Heart right ventricle (tissue), 16 donors: ENCODE measurements around the gene UTF1. TPM values are rescaled to one million over a fixed set of nuclear protein-coding genes. Genes with fewer than 3 reads are reported as not detected.

Experiments
- ATAC-seq, 8 donors: fragments of 200-7000 bp; cut with Tn5 transposase; one replicate each; pipeline ENCODE4 v1.9.1; 2020; ENCODE audit warnings: mild to moderate bottlenecking in 8 of 8, moderate library complexity in 8 of 8, moderate number of reproducible peaks in 1 of 8
- DNase-seq, 2 donors: peaks; one replicate each; pipeline ENCODE4 v3.0.0-alpha.2; 2020
- H3K27ac ChIP-seq, 10 donors: fragments of 200-600 bp; sonication (generic) in 2 of 10; one replicate each; pipeline versions ENCODE4 v1.5.0 to v1.8.0; 2020 to 2022; ENCODE audit warnings: mild to moderate bottlenecking in 3 of 10
- H3K27me3 ChIP-seq, 7 donors: fragments of 200-600 bp; one replicate each; pipeline ENCODE4 v1.8.0; 2021 to 2022; ENCODE audit warnings: mild to moderate bottlenecking in 2 of 7
- H3K36me3 ChIP-seq, 9 donors: fragments of 200-600 bp; sonication (generic) in 1 of 9; one replicate each; pipeline versions ENCODE4 v1.5.0 to v1.8.0; 2020 to 2022; ENCODE audit warnings: mild to moderate bottlenecking in 2 of 9
- H3K4me1 ChIP-seq, 9 donors: fragments of 200-600 bp; sonication (generic) in 1 of 9; one replicate each; pipeline versions ENCODE4 v1.5.0 to v1.8.0; 2020 to 2022; ENCODE audit warnings: mild to moderate bottlenecking in 4 of 9
- H3K4me3 ChIP-seq, 10 donors: fragments of 200-600 bp; sonication (generic) in 2 of 10; one replicate each; pipeline versions ENCODE4 v1.5.0 to v1.8.0; 2020 to 2022; ENCODE audit warnings: mild to moderate bottlenecking in 7 of 10, moderate library complexity in 2 of 10
- H3K9me3 ChIP-seq, 11 donors: fragments of 200-600 bp in 10 of 11; sonication (generic) in 2 of 11; one replicate each; pipeline versions ENCODE4 v1.5.0 to v1.8.0; 2013 to 2022; ENCODE audit warnings: mild to moderate bottlenecking in 2 of 11, control low read depth in 1 of 11, moderate library complexity in 1 of 11
- CTCF ChIP-seq, 9 donors: fragments of 200-600 bp; sonication (generic) in 2 of 9; IDR thresholded peaks; one replicate each; pipeline versions ENCODE4 v1.5.0 to v1.8.0; 2021 to 2022; ENCODE audit warnings: antibody characterized with exemption in 9 of 9, mild to moderate bottlenecking in 5 of 9, moderate library complexity in 1 of 9
- WGBS, 2 donors: extraction: QIAGEN DNeasy Blood & Tissue Kit; methylation state at CpG; one replicate each; pipeline ENCODE4 v1.1.7; 2013; ENCODE audit warnings: inconsistent platforms in 1 of 2; 5-methylcytosine and 5-hydroxymethylcytosine counted together
- intact Hi-C, 10 donors: fragments of 100-400 bp; cut with DNase I; formaldehyde crosslinking; loops; one replicate each; pipeline versions ENCODE4 v1.11.1 to v1.14.2; 2022
- polyA plus RNA-seq, 2 donors: library from polyadenylated mRNA; stranded (reverse); fragments of 200-250 nt; gene quantifications; one replicate each; pipeline ENCODE4 v1.2.3, GENCODE V29; 2013
- total RNA-seq, 10 donors: library from RNA; stranded (reverse); fragmentation: NEBNext Ultra II Directional in 3 of 10; extraction: Animal tissue kit (Norgen Biotek cat#: 25700) in 3 of 10; gene quantifications; one replicate each; pipeline versions ENCODE4 v1.2.1 to v1.2.4, GENCODE V29; 2021 to 2023
- donor health status: Arrhythmogenic right ventricular cardiomyopathy.
- donor health status: ischemic (EF 13 %, LVEDD 7.1; RV severe dilation, severe dysfunction).
- donor health status: healthy with polysubstance abuse.
- donor health status: DM: no; HTN: yes; CAD: no.
- donor health status: DM: no; HTN: no; CAD: no.
- donor health status: ischemic (EF 25% LVEDD 6.9; RV normal size, moderate dysfunction).
- donor health status: ischemic (EF 25% LVEDD 5.7; RV mildly dilated, moderate dysfunction).
- donor health status: healthy.
- donor health status: DM: yes; HTN: yes; CAD: no.
- donor health status: Ischemic cardiomyopathy.
- donor health status: ischemic (EF 35%, LVEDD 5.7; RV mildly dilated, moderate dysfunction).
- donor health status: nonischemic (EF 11% LVEDD 7.7; RV severe dilation, severe dysfunction).
- donor health status: DM: yes; HTN: yes; CAD: no.
- donor health status: PGD.
- donor health status: ischemic (EF 29% LVEDD 5.4; RV normal size, mild dysfunction).
- donor health status: nonischemic (EF 23%, LVEDD 6.1; RV moderate dilation, normal function).

UTF1 gene
- total and polyA plus RNA-seq, 12 donors: not detected

- Histone ChIP-seq H3K27ac (no peak overlapping the region), H3K27me3 (peaks cover 0 to 33% (median 10%) of the 10 kb centered on the region in 7 donors), H3K4me3 (no peak overlapping the region), H3K36me3 (no peaks in the 10 kb centered on the region), H3K4me1 (no peaks in the 10 kb centered on the region), H3K9me3 (no peaks in the 10 kb centered on the region)
- TF ChIP-seq CTCF (IDR thresholded peaks at IDR 0.05): no peak
- 87% methylated on average over 34 of the region's 34 CpGs for WGBS, 2 donors
- ATAC-seq (peak in 1 of 8 donors; percentile 11), DNase-seq (peak in 1 of 2 donors; percentile 8)
- intact Hi-C loops: no loop called here
Observed at GRCh38 chr10:133211959-133212852, 17.8 kb upstream of the UTF1 start.

GRCh38 chr10:133212853-133213494 lies 17.0 kb upstream of the UTF1 start:
- Histone ChIP-seq H3K27ac (no peak overlapping the region), H3K36me3 (no peaks in the 10 kb centered on the region), H3K4me1 (no peaks in the 10 kb centered on the region), H3K4me3 (no peak overlapping the region), H3K27me3 (peaks cover 0 to 34% (median 10%) of the 10 kb centered on the region in 7 donors), H3K9me3 (no peaks in the 10 kb centered on the region)
- peak in 1 of 2 donors; percentile 5 for DNase-seq
- 89 to 91% methylated on average over 19 to 20 of the region's 20 CpGs for WGBS, 2 donors
- TF ChIP-seq CTCF (IDR thresholded peaks at IDR 0.05): no peak
- intact Hi-C loops: no loop called here
- ATAC-seq: no peak

- H3K27ac ChIP-seq: no peak overlapping the region
- H3K9me3 ChIP-seq: no peaks in the 10 kb centered on the region
- 82 to 86% methylated on average over 32 of the region's 32 CpGs for WGBS, 2 donors
- intact Hi-C loops: no loop called here
- DNase-seq: peak in 1 of 2 donors; percentile 5
- no peak overlapping the region for H3K4me3 ChIP-seq
- no peaks in the 10 kb centered on the region for H3K4me1 ChIP-seq
- ATAC-seq: no peak
- TF ChIP-seq CTCF (IDR thresholded peaks at IDR 0.05): no peak
- H3K36me3 ChIP-seq: no peaks in the 10 kb centered on the region
- H3K27me3 ChIP-seq: peaks cover 0 to 42% (median 11%) of the 10 kb centered on the region in 7 donors
Observed at GRCh38 chr10:133213641-133214467, 16.2 kb upstream of the UTF1 start.
